Measurements from ENCODE around the gene ZNF598.
A peak's percentile ranks its signal among the peaks of the same experiment; 100 is the strongest.

Gene ZNF598

GRCh38 chr16:2008631-2009163 lies 924 bp downstream of the ZNF598 start:
- DNase-seq (ENCODE audit: low read depth, low spot score): no peak
- peak overlapping the region; percentile 95 for H3K27ac ChIP-seq

GRCh38 chr16:2008009-2008526 lies 1.6 kb downstream of the ZNF598 start:
- H3K27ac ChIP-seq: peak overlapping the region; percentile 95
- DNase-seq (ENCODE audit: low read depth, low spot score): peak; percentile 71

- DNase-seq (ENCODE audit: low read depth, low spot score): no peak
- peak overlapping the region; percentile 95 for H3K27ac ChIP-seq
These were observed 2.4 kb downstream of the ZNF598 start for GRCh38 chr16:2007081-2007836.

GRCh38 chr16:2006317-2006716 lies 3.3 kb downstream of the ZNF598 start:
- no peak for DNase-seq (ENCODE audit: low read depth, low spot score)
- H3K27ac ChIP-seq: peak overlapping the region; percentile 95

- no peak overlapping the region for H3K27ac ChIP-seq
- no peak for DNase-seq (ENCODE audit: low read depth, low spot score)
These were observed 4.0 kb downstream of the ZNF598 start for GRCh38 chr16:2005646-2006045.

GRCh38 chr16:2004795-2005517 lies 4.7 kb downstream of the ZNF598 start:
- no peak for DNase-seq (ENCODE audit: low read depth, low spot score)
- H3K27ac ChIP-seq: no peak overlapping the region

GRCh38 chr16:2003827-2004641 lies 5.6 kb downstream of the ZNF598 start:
- no peak for DNase-seq (ENCODE audit: low read depth, low spot score)
- no peak overlapping the region for H3K27ac ChIP-seq

GRCh38 chr16:2003231-2003826 lies 6.3 kb downstream of the ZNF598 start:
- H3K27ac ChIP-seq: no peak overlapping the region
- no peak for DNase-seq (ENCODE audit: low read depth, low spot score)

- no peak overlapping the region for H3K27ac ChIP-seq
- DNase-seq (ENCODE audit: low read depth, low spot score): no peak
These were observed 7.0 kb downstream of the ZNF598 start for GRCh38 chr16:2002406-2003230.

GRCh38 chr16:2001456-2002355 lies 7.9 kb downstream of the ZNF598 start:
- no peak for DNase-seq (ENCODE audit: low read depth, low spot score)
- no peak overlapping the region for H3K27ac ChIP-seq

GRCh38 chr16:2001035-2001434 lies 8.6 kb downstream of the ZNF598 start:
- DNase-seq (ENCODE audit: low read depth, low spot score): no peak
- no peak overlapping the region for H3K27ac ChIP-seq

GRCh38 chr16:1999866-2000514 lies 9.6 kb downstream of the ZNF598 start:
- DNase-seq (ENCODE audit: low read depth, low spot score): no peak

GRCh38 chr16:1998852-1999801 lies 10.5 kb downstream of the ZNF598 start:
- DNase-seq (ENCODE audit: low read depth, low spot score): no peak
- no peak overlapping the region for H3K27ac ChIP-seq

More at GRCh38 chr16:1999866-2000514, 9.6 kb downstream of the ZNF598 start:
- H3K27ac ChIP-seq: no peak overlapping the region

GRCh38 chr16:1998360-1998835 lies 11.2 kb downstream of the ZNF598 start:
- no peak overlapping the region for H3K27ac ChIP-seq
- no peak for DNase-seq (ENCODE audit: low read depth, low spot score)

- DNase-seq (ENCODE audit: low read depth, low spot score): no peak
- H3K27ac ChIP-seq: no peak overlapping the region
These were observed 11.9 kb downstream of the ZNF598 start for GRCh38 chr16:1997494-1998359.

All from epithelial cell of prostate (primary cell).